HG02588 (cell line): ENCODE data around the gene LMNB1.
"Not testable (repeated sequence)": the region's sequence is repeated elsewhere in the genome, so short reads cannot be mapped to it uniquely, and the experiment has no call there.

Experiments
- ATAC-seq: cut with Tn5 transposase; IDR thresholded peaks from one replicate; pipeline ENCODE4 v1.9.1; 2021; ENCODE audit warnings: mild to moderate bottlenecking, moderate library complexity; ENCODE audit not compliant: unreplicated experiment

The LMNB1 gene, protein sequence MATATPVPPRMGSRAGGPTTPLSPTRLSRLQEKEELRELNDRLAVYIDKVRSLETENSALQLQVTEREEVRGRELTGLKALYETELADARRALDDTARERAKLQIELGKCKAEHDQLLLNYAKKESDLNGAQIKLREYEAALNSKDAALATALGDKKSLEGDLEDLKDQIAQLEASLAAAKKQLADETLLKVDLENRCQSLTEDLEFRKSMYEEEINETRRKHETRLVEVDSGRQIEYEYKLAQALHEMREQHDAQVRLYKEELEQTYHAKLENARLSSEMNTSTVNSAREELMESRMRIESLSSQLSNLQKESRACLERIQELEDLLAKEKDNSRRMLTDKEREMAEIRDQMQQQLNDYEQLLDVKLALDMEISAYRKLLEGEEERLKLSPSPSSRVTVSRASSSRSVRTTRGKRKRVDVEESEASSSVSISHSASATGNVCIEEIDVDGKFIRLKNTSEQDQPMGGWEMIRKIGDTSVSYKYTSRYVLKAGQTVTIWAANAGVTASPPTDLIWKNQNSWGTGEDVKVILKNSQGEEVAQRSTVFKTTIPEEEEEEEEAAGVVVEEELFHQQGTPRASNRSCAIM

DNA sequence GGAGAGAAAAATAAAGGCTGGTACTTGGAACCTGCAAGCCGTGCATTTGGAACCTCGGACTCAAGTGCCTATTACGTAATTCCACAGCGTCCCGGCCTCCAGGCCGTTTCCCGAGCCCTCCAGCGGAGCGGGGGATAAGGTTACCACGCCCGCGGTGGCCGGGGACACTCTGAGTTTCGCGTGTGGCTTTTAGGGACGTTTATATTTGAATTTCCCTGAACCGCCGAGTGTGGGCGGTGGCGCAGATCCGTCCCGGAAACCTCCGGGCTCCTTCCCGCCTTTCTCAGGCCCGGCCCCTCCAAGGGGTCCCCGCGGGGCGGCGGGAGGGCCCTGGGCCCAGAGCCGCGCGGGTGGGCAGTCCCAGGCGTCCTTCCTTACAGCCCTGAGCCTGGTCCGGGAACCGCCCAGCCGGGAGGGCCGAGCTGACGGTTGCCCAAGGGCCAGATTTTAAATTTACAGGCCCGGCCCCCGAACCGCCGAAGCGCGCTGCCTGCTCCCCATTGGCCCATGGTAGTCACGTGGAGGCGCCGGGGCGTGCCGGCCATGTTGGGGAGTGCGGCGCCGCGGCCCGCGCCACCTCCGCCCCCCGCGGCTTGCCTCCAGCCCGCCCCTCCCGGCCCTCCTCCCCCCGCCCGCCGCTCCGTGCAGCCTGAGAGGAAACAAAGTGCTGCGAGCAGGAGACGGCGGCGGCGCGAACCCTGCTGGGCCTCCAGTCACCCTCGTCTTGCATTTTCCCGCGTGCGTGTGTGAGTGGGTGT, at the start of gene LMNB1:
Gene LMNB1 (plus strand): TSS at position 638 of the 758 bp plus-strand sequence. CDS start 373 bp downstream, outside the sequence.
- peak; percentile 59 for ATAC-seq

DNA sequence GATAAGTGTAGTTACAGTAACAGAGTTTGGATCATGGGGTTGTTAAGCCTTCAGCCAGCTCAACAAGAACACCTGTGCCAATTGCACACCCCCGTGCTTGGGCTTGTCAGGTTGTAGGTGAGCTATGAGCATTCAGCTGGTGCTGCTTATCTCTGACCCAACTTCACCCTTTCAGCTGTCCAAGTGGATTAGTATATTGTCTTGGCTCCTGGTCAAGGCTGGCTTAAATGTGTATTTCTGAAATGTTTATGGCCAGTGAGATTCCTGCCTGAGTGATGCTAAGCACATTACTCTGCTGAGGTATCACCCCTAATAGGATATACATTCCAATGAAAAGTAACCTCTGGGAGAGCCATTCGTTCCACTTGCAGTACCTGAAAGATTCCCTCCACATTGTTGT, 44.2 kb upstream of the LMNB1 start:
- ATAC-seq: no peak

- not testable (repeated sequence) for ATAC-seq
Measured at GRCh38 chr5:126734573-126734972, 42.4 kb upstream of the LMNB1 start.

- no peak for ATAC-seq
Measured at GRCh38 chr5:126736141-126736540, 40.8 kb upstream of the LMNB1 start.

DNA sequence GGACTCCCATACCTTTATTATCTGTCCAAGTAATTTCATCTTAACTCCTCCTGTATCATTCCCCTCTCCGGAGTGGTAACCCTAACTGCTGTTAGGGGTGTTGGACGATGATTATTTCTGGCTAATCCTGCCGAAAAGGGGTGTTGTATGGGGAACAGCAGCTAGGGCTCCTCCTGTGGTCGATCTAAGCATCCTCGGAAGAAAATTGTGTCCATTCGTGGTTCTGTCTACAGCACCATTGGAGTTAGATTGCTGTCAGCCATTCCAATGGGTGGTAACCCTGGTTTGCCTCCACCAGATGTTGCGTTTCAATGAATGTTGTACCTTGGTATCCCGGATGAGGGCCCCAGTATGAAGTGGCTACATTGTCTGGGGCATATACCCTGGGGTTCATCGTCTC, 35.6 kb upstream of the LMNB1 start:
- ATAC-seq: no peak

GRCh38 chr5:126742425-126742824, 34.5 kb upstream of the LMNB1 start:
- no peak for ATAC-seq

- ATAC-seq: no peak
Measured at GRCh38 chr5:126744836-126745235, 32.1 kb upstream of the LMNB1 start.

GRCh38 chr5:126745259-126745992, 31.5 kb upstream of the LMNB1 start:
- no peak for ATAC-seq

DNA sequence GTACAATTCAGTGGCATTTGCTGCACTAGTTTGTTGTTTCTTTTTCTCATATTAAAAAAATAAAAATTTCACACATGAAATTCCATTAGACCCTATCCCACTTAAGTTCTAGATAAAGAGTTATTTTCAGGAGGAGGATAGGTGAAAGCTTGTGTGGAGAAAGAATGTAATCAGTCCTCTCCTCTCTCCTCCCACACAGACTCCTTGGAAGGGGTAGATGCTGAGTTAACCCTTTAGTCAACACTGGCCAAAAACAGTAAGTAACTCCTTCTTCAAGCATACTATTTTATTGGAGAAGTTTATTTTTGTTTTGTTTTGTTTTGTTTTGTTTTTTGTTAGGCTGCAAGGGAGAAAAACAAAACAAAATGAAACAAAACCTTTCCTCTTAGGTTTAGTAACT, 30.6 kb upstream of the LMNB1 start:
- ATAC-seq: no peak

DNA sequence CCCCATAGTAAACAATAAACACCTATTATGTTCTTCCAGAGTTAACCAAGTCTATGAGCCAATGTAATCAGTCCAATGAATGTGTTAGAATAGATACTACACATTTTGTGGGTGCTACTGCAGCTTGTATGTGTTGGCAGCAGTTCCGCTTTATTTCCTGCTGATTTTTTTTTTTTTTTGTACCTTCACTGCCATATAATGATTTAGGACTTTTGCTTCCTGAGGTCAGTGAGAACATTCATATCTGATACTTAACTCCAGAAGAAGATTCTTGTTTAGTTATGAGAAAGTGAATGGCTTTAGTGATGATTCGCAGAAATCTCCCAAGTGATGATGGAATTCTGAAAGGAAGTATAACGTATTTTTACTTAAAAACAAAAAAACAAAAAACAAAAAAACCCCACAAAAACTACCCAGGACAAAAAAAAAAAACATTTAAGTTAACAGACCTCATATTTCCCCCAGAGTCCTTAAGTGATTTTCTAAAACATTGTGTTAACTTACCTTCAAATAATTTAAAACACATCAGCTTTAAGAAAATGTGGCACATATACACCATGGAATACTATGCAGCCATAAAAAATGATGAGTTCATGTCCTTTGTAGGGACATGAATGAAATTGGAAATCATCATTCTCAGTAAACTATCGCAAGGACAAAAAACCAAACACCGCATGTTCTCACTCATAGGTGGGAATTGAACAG, 24.7 kb upstream of the LMNB1 start:
- ATAC-seq: no peak

GRCh38 chr5:126753227-126753626, 23.7 kb upstream of the LMNB1 start:
- ATAC-seq: no peak

GRCh38 chr5:126754609-126755008, 22.3 kb upstream of the LMNB1 start:
- no peak for ATAC-seq

DNA sequence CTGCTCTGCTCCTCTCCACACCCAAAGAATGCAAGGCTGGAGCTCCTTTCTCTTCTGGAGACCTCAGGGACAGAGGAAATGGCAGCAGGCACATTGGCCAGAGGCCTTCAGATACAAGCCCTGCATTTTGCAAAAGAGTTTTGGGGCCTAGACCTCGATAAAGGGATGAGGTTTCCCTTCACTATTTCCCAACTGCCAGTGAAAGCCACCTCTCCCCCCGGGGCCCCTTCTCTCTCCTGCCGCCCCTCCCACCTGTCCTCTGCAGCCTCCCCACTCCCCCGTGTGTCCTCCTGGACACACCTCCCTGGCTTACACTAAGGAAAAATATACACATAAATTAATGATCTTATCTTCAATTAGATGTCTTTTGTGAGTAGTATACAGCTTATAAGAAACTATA, 21.3 kb upstream of the LMNB1 start:
- no peak for ATAC-seq

- no peak for ATAC-seq
Measured at GRCh38 chr5:126757713-126758357, 19.1 kb upstream of the LMNB1 start.

DNA sequence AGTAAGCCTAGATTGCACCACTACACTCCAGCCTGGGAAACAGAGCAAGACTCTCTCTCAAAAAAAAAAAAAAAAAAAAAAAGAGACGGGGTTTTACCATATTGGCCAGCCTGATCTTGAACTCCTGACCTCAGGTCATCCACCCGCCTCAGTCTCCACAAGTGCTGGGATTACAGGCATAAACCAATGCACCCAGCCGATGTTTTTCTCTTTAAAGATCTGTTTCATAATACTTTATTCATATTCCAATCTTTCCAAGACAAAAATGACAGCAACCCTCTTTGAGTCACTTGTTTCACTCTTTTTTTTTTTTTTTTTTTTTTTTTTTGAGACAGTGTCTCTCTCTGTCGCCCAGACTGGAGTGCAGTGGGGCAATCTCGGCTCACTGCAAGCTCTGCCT, 13.6 kb upstream of the LMNB1 start:
- no peak for ATAC-seq

DNA sequence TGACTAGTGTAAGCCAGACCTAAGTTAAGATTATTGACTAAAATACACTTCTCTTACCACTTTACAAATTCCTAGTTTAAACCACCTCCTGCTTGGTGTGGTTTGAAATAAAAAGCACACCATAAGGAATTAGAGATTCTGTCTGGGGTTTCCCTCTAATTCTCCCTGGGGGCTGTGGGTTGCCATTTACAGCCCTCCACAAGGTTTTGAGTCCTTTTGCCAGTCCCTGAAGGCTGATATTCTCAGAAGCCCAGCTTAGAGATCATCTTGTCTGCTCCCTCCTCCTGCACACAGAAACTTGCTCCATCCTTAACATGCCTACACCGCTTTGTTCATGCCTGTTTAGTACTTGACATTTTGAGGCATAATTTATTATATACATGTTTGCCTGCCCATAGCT, 7.2 kb upstream of the LMNB1 start:
- no peak for ATAC-seq

DNA sequence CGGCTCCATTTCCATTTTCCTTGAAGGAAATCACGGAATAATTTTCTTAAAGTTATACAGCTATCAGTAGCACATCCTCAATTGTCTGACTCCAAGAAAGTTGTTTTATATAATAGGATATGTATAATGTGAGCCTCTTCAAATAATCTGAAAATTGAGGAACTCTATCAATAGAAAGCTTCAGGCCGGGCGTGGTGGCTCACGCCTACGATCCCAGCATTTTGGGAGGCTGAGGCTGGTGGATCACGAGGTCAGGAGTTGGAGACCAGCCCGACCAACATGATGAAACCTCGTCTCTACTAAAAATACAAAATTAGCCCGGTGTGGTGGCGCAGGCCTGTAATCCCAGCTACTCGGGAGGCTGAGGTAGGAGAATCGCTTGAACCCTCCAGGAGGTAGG, 3.4 kb upstream of the LMNB1 start:
- not testable (repeated sequence) for ATAC-seq

GRCh38 chr5:126774595-126774994, 2.3 kb upstream of the LMNB1 start:
- not testable (repeated sequence) for ATAC-seq

GRCh38 chr5:126777257-126777974, 480 bp downstream of the LMNB1 start:
- peak; percentile 21 for ATAC-seq
